Measurements from ENCODE around the gene FGB. TPM values are rescaled to one million over a fixed set of nuclear protein-coding genes. Genes with fewer than 3 reads are reported as not detected.

The FGB gene
- total and polyA plus RNA-seq, 9 of the 15 experiments (the other 6 are each of a cell fraction or from before 2014, with no cell fraction given), result 0.07 to 1.9 (median 0.13) TPM; not detected in 6

DNA sequence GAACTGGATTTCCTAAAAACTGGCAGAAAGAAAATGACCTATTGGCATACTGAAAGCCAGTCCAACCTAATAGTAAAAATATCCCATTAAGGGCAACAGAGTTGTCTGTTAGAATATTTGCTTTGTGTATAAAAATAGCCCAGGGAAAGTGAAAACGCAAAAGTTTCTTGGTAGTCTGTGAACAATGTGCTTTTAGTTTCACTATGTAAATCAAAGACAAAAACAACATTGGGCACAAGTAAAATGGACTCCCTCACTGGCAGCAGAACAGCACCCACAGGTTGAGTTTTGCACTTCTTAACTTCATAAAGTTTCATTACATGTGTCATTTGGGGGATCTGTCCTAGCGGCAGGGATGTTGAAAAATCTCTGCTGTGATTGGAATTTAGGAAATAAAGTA, 53.9 kb downstream of the FGB start:
- Histone ChIP-seq H3K9ac (ENCODE audit: insufficient read depth in 1 of 2, low read depth in 2 of 2, low read length in 2 of 2) (no peak overlapping the region), H3K27me3 (ENCODE audit: control insufficient read depth in 2 of 2, insufficient read depth in 2 of 2, low read length in 2 of 2) (0 out of 5 replicates have a peak, but pooled peaks cover 0 to 4% of the 10 kb centered on the region in 2 experiments), H4K20me1 (replicated peaks; ENCODE audit: control insufficient read depth, insufficient read depth, low read length) (no peaks in the 10 kb centered on the region), H3K36me3 (ENCODE audit: control insufficient read depth, insufficient read depth, low read length) (no peaks in the 10 kb centered on the region), H3K4me3 (no peak overlapping the region), H3K27ac (ENCODE audit: extremely low read depth, low read depth, low read length) (no peak overlapping the region), H3K79me2 (ENCODE audit: control insufficient read depth, insufficient read depth, low read length) (no peaks in the 10 kb centered on the region), H3K4me2 (ENCODE audit: insufficient read depth, low read length) (no peak overlapping the region), H3K4me1 (replicated peaks in 1 of 2; ENCODE audit: control insufficient read depth in 2 of 2, insufficient read depth in 2 of 2, low read length in 2 of 2) (no peaks in the 10 kb centered on the region), H3K9me1 (ENCODE audit: control insufficient read depth, insufficient read depth, low read length) (no peaks in the 10 kb centered on the region), H3K9me3 (replicated peaks; ENCODE audit: control insufficient read depth, insufficient read depth, low read depth, low read length) (no peaks in the 10 kb centered on the region), H2AFZ (ENCODE audit: low read depth, low read length) (no peak overlapping the region)
- intact Hi-C loops (cut with micrococcal nuclease), result loop anchor here (10.0 kb wide), 1 partner anchor 842 kb away; no protein-coding TSS in a partner anchor
- 0% methylated on average over 2 of the region's 2 CpGs for WGBS (ENCODE audit: insufficient coverage, low coverage, missing lambda C conversion rate)
- in situ Hi-C loops (cut with MboI), result loop anchor here (5.0 kb wide), 1 partner anchor 64 kb away; the partner anchor contains the start of gene PLRG1
- POLR2A ChIA-PET, result no interaction called here
- no TSS peak for BruUV-seq (replicated peaks)
- no peak for ATAC-seq
- DNase-seq (ENCODE audit: extremely low read depth in 1 of 4, low spot score in 3 of 4), result no peak
- FAIRE-seq, result no peak
- CTCF ChIA-PET (ENCODE audit: low intra/inter-chr PET ratio), result interaction anchor here (2.1 kb wide), 1 partner anchor 65 kb away, joined by 14 read pairs; no protein-coding TSS in a partner anchor
- TF ChIP-seq ZNF586 (CRISPR knock-in tag; conservative IDR thresholded peaks at IDR 0.05), result no peak
- TF ChIP-seq SRF (CRISPR knock-in tag; IDR thresholded peaks at IDR 0.05), result no peak
- no peak for TF ChIP-seq TOE1 (IDR thresholded peaks at IDR 0.05; ENCODE audit: borderline replicate concordance)
- no peak for TF ChIP-seq TOE1 (CRISPR knock-in tag; IDR thresholded peaks at IDR 0.05; ENCODE audit: borderline replicate concordance, low read depth)
- TF ChIP-seq RFX5 (IDR thresholded peaks at IDR 0.05; ENCODE audit: low read depth, low read length), result no peak
- TF ChIP-seq, protein P1, sequence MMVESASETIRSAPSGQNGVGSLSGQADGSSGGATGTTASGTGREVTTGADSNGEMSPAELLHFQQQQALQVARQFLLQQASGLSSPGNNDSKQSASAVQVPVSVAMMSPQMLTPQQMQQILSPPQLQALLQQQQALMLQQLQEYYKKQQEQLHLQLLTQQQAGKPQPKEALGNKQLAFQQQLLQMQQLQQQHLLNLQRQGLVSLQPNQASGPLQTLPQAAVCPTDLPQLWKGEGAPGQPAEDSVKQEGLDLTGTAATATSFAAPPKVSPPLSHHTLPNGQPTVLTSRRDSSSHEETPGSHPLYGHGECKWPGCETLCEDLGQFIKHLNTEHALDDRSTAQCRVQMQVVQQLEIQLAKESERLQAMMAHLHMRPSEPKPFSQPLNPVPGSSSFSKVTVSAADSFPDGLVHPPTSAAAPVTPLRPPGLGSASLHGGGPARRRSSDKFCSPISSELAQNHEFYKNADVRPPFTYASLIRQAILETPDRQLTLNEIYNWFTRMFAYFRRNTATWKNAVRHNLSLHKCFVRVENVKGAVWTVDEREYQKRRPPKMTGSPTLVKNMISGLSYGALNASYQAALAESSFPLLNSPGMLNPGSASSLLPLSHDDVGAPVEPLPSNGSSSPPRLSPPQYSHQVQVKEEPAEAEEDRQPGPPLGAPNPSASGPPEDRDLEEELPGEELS (CRISPR knock-in tag; IDR thresholded peaks at IDR 0.05; ENCODE audit: borderline replicate concordance), result no peak
- TF ChIP-seq, protein P2, sequence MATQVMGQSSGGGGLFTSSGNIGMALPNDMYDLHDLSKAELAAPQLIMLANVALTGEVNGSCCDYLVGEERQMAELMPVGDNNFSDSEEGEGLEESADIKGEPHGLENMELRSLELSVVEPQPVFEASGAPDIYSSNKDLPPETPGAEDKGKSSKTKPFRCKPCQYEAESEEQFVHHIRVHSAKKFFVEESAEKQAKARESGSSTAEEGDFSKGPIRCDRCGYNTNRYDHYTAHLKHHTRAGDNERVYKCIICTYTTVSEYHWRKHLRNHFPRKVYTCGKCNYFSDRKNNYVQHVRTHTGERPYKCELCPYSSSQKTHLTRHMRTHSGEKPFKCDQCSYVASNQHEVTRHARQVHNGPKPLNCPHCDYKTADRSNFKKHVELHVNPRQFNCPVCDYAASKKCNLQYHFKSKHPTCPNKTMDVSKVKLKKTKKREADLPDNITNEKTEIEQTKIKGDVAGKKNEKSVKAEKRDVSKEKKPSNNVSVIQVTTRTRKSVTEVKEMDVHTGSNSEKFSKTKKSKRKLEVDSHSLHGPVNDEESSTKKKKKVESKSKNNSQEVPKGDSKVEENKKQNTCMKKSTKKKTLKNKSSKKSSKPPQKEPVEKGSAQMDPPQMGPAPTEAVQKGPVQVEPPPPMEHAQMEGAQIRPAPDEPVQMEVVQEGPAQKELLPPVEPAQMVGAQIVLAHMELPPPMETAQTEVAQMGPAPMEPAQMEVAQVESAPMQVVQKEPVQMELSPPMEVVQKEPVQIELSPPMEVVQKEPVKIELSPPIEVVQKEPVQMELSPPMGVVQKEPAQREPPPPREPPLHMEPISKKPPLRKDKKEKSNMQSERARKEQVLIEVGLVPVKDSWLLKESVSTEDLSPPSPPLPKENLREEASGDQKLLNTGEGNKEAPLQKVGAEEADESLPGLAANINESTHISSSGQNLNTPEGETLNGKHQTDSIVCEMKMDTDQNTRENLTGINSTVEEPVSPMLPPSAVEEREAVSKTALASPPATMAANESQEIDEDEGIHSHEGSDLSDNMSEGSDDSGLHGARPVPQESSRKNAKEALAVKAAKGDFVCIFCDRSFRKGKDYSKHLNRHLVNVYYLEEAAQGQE (IDR thresholded peaks at IDR 0.05; ENCODE audit: borderline replicate concordance), result no peak
- TF ChIP-seq, protein P2 (CRISPR knock-in tag; IDR thresholded peaks at IDR 0.05; ENCODE audit: low read depth), result no peak
- TF ChIP-seq ZNF311 (CRISPR knock-in tag; IDR thresholded peaks at IDR 0.05), result no peak
- no peak for TF ChIP-seq ZNF354B (CRISPR knock-in tag; IDR thresholded peaks at IDR 0.05)

All from K562 (cell line).